Neural progenitor cell (in vitro differentiated cells): ENCODE data around the gene FASLG.

Source experiments
- EZH2 ChIP-seq: fragments of 200-600 bp; sonication (generic); IDR thresholded peaks from 2 replicates; pipeline ENCODE4 v1.6.1; 2017; ENCODE audit warnings: antibody characterized with exemption, mild to moderate bottlenecking, moderate library complexity
- TF ChIP-seq, protein P1 (sequence below): fragments of 200-600 bp; sonication (generic); IDR thresholded peaks from 2 replicates; pipeline ENCODE4 v1.5.1; 2017; ENCODE audit warnings: antibody characterized with exemption, mild to moderate bottlenecking

DNA sequence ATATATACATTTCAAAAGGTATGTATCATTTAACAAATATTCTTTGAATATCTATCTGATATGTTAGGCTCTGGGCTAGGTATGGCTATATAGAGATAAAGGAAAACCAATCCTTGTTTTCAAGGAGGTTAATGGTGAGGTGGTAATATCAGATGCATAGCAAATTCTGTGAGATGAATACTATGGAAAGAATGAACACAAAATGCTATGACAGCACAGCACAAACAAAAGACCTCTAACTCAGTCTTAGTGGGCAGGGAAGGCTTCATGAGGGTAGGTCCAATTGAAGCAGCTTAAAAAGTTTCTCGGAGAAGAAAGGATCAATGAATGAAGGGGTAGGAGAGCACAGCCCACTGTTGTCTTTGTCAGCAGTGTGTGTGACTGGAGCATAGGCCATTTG, 27.2 kb downstream of the FASLG start:
- TF ChIP-seq, protein P1, sequence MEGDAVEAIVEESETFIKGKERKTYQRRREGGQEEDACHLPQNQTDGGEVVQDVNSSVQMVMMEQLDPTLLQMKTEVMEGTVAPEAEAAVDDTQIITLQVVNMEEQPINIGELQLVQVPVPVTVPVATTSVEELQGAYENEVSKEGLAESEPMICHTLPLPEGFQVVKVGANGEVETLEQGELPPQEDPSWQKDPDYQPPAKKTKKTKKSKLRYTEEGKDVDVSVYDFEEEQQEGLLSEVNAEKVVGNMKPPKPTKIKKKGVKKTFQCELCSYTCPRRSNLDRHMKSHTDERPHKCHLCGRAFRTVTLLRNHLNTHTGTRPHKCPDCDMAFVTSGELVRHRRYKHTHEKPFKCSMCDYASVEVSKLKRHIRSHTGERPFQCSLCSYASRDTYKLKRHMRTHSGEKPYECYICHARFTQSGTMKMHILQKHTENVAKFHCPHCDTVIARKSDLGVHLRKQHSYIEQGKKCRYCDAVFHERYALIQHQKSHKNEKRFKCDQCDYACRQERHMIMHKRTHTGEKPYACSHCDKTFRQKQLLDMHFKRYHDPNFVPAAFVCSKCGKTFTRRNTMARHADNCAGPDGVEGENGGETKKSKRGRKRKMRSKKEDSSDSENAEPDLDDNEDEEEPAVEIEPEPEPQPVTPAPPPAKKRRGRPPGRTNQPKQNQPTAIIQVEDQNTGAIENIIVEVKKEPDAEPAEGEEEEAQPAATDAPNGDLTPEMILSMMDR: no peak
- TF ChIP-seq EZH2: no peak
